Ishikawa (cell line): ENCODE data around the gene CHAF1A.

Source experiments
- CEBPB ChIP-seq: IDR thresholded peaks from 2 replicates; pipeline ENCODE4 v1.6.1; 2012
- EP300 ChIP-seq: IDR thresholded peaks from 2 replicates; pipeline ENCODE4 v1.6.1; 2012; ENCODE audit warnings: borderline replicate concordance
- FOXM1 ChIP-seq: IDR thresholded peaks from 2 replicates; pipeline ENCODE4 v1.6.1; 2012; ENCODE audit warnings: low read depth, borderline replicate concordance
- RAD21 ChIP-seq: IDR thresholded peaks from 2 replicates; pipeline ENCODE4 v1.6.1; 2012; ENCODE audit warnings: low read depth
- TCF12 ChIP-seq: IDR thresholded peaks from 2 replicates; pipeline ENCODE4 v1.6.1; 2012; ENCODE audit warnings: low read depth
- YY1 ChIP-seq: IDR thresholded peaks from 2 replicates; pipeline ENCODE4 v1.6.1; 2012; ENCODE audit warnings: low read depth
- TF ChIP-seq, protein P1 (sequence below): IDR thresholded peaks from 2 replicates; pipeline ENCODE4 v1.6.1; 2012
- TF ChIP-seq, protein P2 (sequence below): IDR thresholded peaks from 2 replicates; pipeline ENCODE4 v1.6.1; 2012; ENCODE audit warnings: low read depth, mild to moderate bottlenecking

DNA sequence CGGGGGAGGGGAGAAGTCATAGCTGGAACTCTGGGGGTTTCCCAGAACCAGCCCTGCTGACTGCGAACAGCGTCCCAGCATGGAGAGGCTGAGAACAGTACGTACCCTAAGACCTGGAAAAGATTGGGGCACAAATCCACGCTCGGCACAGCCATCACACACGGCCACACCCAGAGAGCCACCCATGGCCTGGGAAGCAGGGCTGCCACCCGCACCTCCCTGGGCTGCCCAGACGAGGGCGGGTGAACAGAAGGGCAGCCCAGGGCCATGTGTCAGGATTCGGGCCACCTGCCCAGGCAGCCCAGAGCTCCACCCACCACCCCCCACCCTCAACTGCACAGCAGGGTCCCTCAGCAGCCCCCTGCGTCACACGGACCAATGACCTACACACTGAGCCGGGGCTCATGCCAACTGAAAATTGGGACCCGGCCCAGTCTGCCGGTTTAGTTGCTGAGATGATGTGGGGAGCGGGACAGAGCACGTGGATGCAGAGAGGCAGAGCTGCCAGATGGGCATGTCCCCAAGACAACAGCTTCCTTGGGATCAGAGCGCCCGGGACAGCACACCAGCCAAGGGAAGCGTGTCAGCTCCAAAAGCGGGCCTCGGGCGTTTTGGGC is 46.7 kb downstream of the CHAF1A start:
- TF ChIP-seq TCF12 (no peak), YY1 (no peak), RAD21 (no peak), CEBPB (no peak), EP300 (no peak), FOXM1 (no peak)
- TF ChIP-seq, protein P1, sequence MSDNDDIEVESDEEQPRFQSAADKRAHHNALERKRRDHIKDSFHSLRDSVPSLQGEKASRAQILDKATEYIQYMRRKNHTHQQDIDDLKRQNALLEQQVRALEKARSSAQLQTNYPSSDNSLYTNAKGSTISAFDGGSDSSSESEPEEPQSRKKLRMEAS: no peak
- TF ChIP-seq, protein P2, sequence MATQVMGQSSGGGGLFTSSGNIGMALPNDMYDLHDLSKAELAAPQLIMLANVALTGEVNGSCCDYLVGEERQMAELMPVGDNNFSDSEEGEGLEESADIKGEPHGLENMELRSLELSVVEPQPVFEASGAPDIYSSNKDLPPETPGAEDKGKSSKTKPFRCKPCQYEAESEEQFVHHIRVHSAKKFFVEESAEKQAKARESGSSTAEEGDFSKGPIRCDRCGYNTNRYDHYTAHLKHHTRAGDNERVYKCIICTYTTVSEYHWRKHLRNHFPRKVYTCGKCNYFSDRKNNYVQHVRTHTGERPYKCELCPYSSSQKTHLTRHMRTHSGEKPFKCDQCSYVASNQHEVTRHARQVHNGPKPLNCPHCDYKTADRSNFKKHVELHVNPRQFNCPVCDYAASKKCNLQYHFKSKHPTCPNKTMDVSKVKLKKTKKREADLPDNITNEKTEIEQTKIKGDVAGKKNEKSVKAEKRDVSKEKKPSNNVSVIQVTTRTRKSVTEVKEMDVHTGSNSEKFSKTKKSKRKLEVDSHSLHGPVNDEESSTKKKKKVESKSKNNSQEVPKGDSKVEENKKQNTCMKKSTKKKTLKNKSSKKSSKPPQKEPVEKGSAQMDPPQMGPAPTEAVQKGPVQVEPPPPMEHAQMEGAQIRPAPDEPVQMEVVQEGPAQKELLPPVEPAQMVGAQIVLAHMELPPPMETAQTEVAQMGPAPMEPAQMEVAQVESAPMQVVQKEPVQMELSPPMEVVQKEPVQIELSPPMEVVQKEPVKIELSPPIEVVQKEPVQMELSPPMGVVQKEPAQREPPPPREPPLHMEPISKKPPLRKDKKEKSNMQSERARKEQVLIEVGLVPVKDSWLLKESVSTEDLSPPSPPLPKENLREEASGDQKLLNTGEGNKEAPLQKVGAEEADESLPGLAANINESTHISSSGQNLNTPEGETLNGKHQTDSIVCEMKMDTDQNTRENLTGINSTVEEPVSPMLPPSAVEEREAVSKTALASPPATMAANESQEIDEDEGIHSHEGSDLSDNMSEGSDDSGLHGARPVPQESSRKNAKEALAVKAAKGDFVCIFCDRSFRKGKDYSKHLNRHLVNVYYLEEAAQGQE: no peak
